WI38 (cell line): ENCODE data around the gene FIGNL2.

ENCODE experiments used
- H3K4me3 ChIP-seq: 2 replicates; pipeline ENCODE4 v1.5.1; 2011; ENCODE audit warnings: low read depth, mild to moderate bottlenecking, control low read depth, low read length
- CTCF ChIP-seq: IDR thresholded peaks from 2 replicates; pipeline ENCODE4 v1.5.1; 2012; ENCODE audit warnings: low read depth, mild to moderate bottlenecking, control low read depth, low read length

Gene FIGNL2

GRCh38 chr12:51872689-51872981, 24.1 kb upstream of the FIGNL2 start:
- TF ChIP-seq CTCF, result no peak
- no peak overlapping the region for H3K4me3 ChIP-seq

DNA sequence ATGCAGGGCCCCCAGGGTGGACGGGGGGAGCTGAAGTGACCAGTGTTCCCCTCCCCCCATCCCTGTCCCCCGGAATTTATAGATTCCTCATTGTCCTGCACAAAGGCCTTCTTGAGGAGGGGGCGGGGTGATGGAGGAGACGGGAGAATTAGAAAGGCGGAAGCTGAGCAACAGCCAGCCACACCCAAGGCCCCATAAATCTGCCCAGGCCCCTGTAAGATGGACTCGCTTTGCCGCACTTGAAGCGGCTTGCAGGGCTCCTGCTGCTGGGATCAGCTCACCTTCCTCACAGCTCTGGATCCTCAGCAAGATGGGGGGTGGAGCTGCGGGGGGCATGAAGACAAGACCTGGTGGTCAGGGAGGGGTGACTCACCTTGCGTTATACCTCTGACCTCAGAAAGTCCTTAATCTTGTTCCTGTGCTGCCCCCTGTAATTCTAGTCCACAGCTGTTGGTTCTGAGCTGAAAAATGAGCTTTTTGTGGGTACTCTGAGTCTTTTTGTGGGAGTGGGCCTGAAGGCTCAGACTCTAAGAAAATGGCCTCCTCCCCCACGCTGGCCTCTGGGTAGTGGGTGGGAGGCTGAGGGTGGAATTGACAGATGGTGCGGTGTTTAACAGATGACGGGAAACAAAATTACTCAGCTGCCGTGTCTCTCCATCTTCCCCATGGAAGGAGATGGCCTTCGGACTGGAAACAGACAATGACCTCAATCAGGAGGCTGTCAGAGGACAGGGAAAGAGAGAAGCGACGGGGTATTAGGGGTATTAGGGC, 23.6 kb upstream of the FIGNL2 start:
- TF ChIP-seq CTCF, result no peak
- no peak overlapping the region for H3K4me3 ChIP-seq

DNA sequence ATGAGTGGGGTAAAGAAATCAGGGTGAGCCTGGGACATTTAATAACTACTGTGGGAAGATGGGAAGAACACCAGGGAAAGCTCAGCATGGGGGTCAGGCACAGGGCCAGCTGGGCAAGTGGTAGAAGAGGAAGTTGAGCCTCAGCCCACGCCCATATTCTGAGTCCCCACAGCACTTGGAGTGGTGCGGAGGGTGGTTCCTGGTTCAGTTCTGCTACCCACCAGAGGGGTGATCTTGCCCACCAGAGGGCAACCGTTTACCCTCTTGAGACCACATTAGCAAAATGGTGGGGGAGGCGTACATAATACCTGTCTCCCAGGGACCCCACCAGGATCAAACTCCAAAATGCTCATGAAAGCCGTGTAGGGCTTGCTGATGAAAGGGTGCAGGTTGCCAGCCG, 22.6 kb upstream of the FIGNL2 start:
- TF ChIP-seq CTCF, result no peak

GRCh38 chr12:51870504-51870903, 22.0 kb upstream of the FIGNL2 start:
- no peak overlapping the region for H3K4me3 ChIP-seq
- TF ChIP-seq CTCF, result no peak

More for the DNA sequence above, 22.6 kb upstream of the FIGNL2 start:
- no peak overlapping the region for H3K4me3 ChIP-seq

DNA sequence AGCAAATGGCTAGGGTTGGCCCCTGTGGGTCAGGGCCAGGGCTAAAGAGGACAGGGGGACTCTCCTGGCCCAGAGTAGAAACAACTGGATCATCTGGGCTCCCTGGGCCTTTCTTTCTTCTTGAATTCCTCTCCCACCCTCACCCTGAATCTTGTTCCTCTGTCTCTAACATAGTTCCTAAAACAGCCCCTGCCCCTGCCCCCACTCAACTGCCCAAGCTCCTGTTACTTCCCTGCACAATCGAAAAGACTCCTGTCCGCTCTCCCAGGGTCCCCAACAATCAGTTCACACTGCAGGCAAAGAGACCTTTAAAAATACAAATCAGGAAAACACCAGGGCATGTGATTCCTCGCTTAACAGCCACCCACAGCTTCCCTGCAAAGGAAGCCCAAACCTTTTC, 21.4 kb upstream of the FIGNL2 start:
- no peak overlapping the region for H3K4me3 ChIP-seq
- no peak for TF ChIP-seq CTCF

DNA sequence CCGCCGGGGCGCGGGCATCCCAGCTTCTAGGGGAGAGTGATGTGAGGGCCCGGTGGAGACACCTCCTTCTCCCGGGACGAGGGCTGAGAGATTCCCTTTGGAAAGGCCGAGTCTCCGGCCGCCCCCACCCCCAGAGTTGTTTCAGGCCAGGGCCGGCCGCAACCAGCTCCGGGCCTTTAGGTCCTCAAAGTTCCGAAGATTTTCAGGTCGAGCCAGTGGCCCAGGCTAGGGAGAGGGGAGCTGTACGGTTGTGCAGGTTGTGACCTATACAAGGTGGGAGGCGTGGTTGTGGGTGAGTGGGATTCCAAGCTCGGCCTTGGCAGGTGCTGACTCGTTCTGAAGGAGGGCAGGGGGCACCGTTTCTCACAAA, 21.0 kb upstream of the FIGNL2 start:
- TF ChIP-seq CTCF, result no peak

GRCh38 chr12:51868821-51869495, 20.4 kb upstream of the FIGNL2 start:
- TF ChIP-seq CTCF, result no peak
- peak overlapping the region; percentile 48 for H3K4me3 ChIP-seq

More for the DNA sequence above, 21.0 kb upstream of the FIGNL2 start:
- H3K4me3 ChIP-seq, result peak overlapping the region; percentile 48
